HG03342 (cell line): ENCODE results near the gene ZFP64.

ENCODE experiments used
- ATAC-seq: cut with Tn5 transposase; IDR thresholded peaks from one replicate; pipeline ENCODE4 v1.9.1; 2021; ENCODE audit warnings: mild to moderate bottlenecking, moderate library complexity; ENCODE audit not compliant: unreplicated experiment

Gene ZFP64

GRCh38 chr20:52118016-52118623 lies 73.5 kb downstream of the ZFP64 start:
- no peak for ATAC-seq

- no peak for ATAC-seq
These were observed 81.1 kb downstream of the ZFP64 start for GRCh38 chr20:52110456-52110855.

GRCh38 chr20:52105442-52106422 lies 85.8 kb downstream of the ZFP64 start:
- no peak for ATAC-seq

- ATAC-seq: no peak
These were observed 86.8 kb downstream of the ZFP64 start for GRCh38 chr20:52104546-52105441.

- ATAC-seq: no peak
These were observed 87.5 kb downstream of the ZFP64 start for GRCh38 chr20:52103913-52104545.

GRCh38 chr20:52103335-52103912 lies 88.2 kb downstream of the ZFP64 start:
- no peak for ATAC-seq

GRCh38 chr20:52102559-52102958 lies 89.0 kb downstream of the ZFP64 start:
- no peak for ATAC-seq

GRCh38 chr20:52102126-52102525 lies 89.5 kb downstream of the ZFP64 start:
- ATAC-seq: no peak
